H1 (cell line): ENCODE data around the gene CSNK1D. TPM values are rescaled to one million over a fixed set of nuclear protein-coding genes. Genes with fewer than 3 reads are reported as not detected.

Experiments used
- CTCF ChIA-PET: fragments of 300-600 bp; sonication (Branson Sonifier 250); formaldehyde crosslinking; loops from one replicate; lab custom pipeline; 2021; ENCODE audit not compliant: partially characterized antibody; lab: Charles Lee
- POLR2A ChIA-PET: fragments of 300-600 bp; sonication (Branson Sonifier 250); formaldehyde crosslinking; loops from one replicate; lab custom pipeline; 2021; ENCODE audit warnings: inconsistent platforms; ENCODE audit not compliant: partially characterized antibody; lab: Charles Lee
- DNase-seq, 2 experiments: peaks; one replicate each; pipeline versions ENCODE4 v3.0.0 to v3.0.0-alpha.2; 2010 to 2022; ENCODE audit warnings: low spot score in 2 of 2, low read depth in 1 of 2, mixed read lengths in 1 of 2
- FAIRE-seq: peaks from 2 replicates; lab custom pipeline; 2011; peaks lifted over from hg19 to GRCh38; lab: Jason Lieb, UNC
- H2AFZ ChIP-seq: 2 replicates; pipeline ENCODE4 v1.8.1; 2012; ENCODE audit warnings: low read length, inconsistent platforms
- H2AK5ac ChIP-seq: 2 replicates; pipeline ENCODE4 v1.6.1; 2013; ENCODE audit warnings: low read depth, low read length
- H2BK120ac ChIP-seq: replicated peaks from 2 replicates; pipeline ENCODE3; 2013; ENCODE audit warnings: low read depth, low read length, inconsistent platforms
- H2BK12ac ChIP-seq: 2 replicates; pipeline ENCODE4 v1.6.1; 2013; ENCODE audit warnings: low read depth, low read length
- H2BK15ac ChIP-seq: 2 replicates; pipeline ENCODE4 v1.6.1; 2013; ENCODE audit warnings: low read length
- H2BK20ac ChIP-seq: 2 replicates; pipeline ENCODE4 v1.6.1; 2013; ENCODE audit warnings: low read length
- H2BK5ac ChIP-seq: 2 replicates; pipeline ENCODE4 v1.6.1; 2013; ENCODE audit warnings: low read depth, low read length
- H3K14ac ChIP-seq: 2 replicates; pipeline ENCODE4 v1.6.1; 2013; ENCODE audit warnings: inconsistent platforms; ENCODE audit not compliant: insufficient read length
- H3K18ac ChIP-seq: 2 replicates; pipeline ENCODE4 v1.6.1; 2013; ENCODE audit warnings: low read length; ENCODE audit errors: extremely low read depth
- H3K23ac ChIP-seq: 2 replicates; pipeline ENCODE4 v1.6.1; 2013; ENCODE audit warnings: inconsistent platforms; ENCODE audit not compliant: insufficient read length
- H3K23me2 ChIP-seq: 2 replicates; pipeline ENCODE4 v1.6.1; 2013; ENCODE audit warnings: low read depth, low read length
- H3K27ac ChIP-seq: 2 replicates; pipeline ENCODE4 v1.6.1; 2011; ENCODE audit warnings: low read depth, low read length, inconsistent platforms
- H3K27me3 ChIP-seq, 4 experiments: replicated peaks in 1 of 4; 1 replicate in 1 of 4; 2 replicates in 3 of 4; pipeline versions ENCODE4 v1.6.1 to v1.8.1; 2011 to 2013; ENCODE audit warnings: low read length in 3 of 4, mild to moderate bottlenecking in 3 of 4, inconsistent platforms in 2 of 4, mixed read lengths in 2 of 4, moderate library complexity in 1 of 4; ENCODE audit not compliant: control insufficient read depth in 3 of 4, insufficient read depth in 3 of 4; ENCODE audit errors: extremely low read depth in 1 of 4
- H3K36me3 ChIP-seq, 4 experiments: 2 replicates each; pipeline versions ENCODE4 v1.6.1 to v1.8.1; 2011 to 2013; ENCODE audit warnings: mild to moderate bottlenecking in 4 of 4, low read length in 3 of 4, moderate library complexity in 2 of 4, control low read depth in 1 of 4, inconsistent platforms in 1 of 4; ENCODE audit not compliant: insufficient read depth in 4 of 4, control insufficient read depth in 2 of 4
- H3K4ac ChIP-seq: replicated peaks from 2 replicates; pipeline ENCODE3; 2013; ENCODE audit warnings: low read length, low read depth, mixed read lengths, inconsistent platforms; ENCODE audit not compliant: insufficient read length
- H3K4me1 ChIP-seq, 4 experiments: replicated peaks in 1 of 4; 1 replicate in 1 of 4; 2 replicates in 3 of 4; pipeline versions ENCODE4 v1.6.1 to v1.8.1; 2011 to 2013; ENCODE audit warnings: low read length in 3 of 4, inconsistent platforms in 2 of 4, mixed read lengths in 1 of 4; ENCODE audit not compliant: insufficient read depth in 4 of 4, control insufficient read depth in 3 of 4
- H3K4me2 ChIP-seq, 2 experiments: 2 replicates each; pipeline versions ENCODE4 v1.6.1 to v1.8.1; 2011 to 2013; ENCODE audit warnings: low read depth in 2 of 2, low read length in 2 of 2, control low read depth in 1 of 2, inconsistent platforms in 1 of 2, mild to moderate bottlenecking in 1 of 2; ENCODE audit not compliant: insufficient read depth in 1 of 2
- H3K4me3 ChIP-seq, 4 experiments: fragments of 200-600, 300-600 bp in 1 of 4; sonication (generic), shearing (Covaris generic), sonication (Bioruptor Twin) in 1 of 4; 2 replicates each; pipeline versions ENCODE4 v1.5.1 to v1.8.1; 2011 to 2016; ENCODE audit warnings: low read length in 4 of 4, low read depth in 3 of 4, control low read depth in 2 of 4, inconsistent platforms in 2 of 4, mild to moderate bottlenecking in 2 of 4, mixed read lengths in 1 of 4, moderate library complexity in 1 of 4; ENCODE audit not compliant: insufficient read depth in 2 of 4; ENCODE audit errors: extremely low read depth in 1 of 4
- H3K56ac ChIP-seq: replicated peaks from 2 replicates; pipeline ENCODE3; 2013; ENCODE audit warnings: low read depth, mild to moderate bottlenecking, mixed read lengths, low read length, inconsistent platforms; ENCODE audit not compliant: insufficient read length
- H3K79me1 ChIP-seq: 2 replicates; pipeline ENCODE4 v1.6.1; 2013; ENCODE audit warnings: low read depth, low read length, control low read depth
- H3K79me2 ChIP-seq, 2 experiments: 2 replicates each; pipeline versions ENCODE4 v1.6.1 to v1.8.1; 2012 to 2013; ENCODE audit warnings: low read length in 2 of 2, mild to moderate bottlenecking in 2 of 2, inconsistent platforms in 1 of 2; ENCODE audit not compliant: insufficient read depth in 2 of 2, control insufficient read depth in 1 of 2
- H3K9ac ChIP-seq, 4 experiments: replicated peaks in 1 of 4; 1 replicate in 1 of 4; 2 replicates in 3 of 4; pipeline versions ENCODE4 v1.6.1 to v1.8.1; 2011 to 2013; ENCODE audit warnings: low read depth in 3 of 4, low read length in 3 of 4, control low read depth in 2 of 4, mild to moderate bottlenecking in 2 of 4, moderate library complexity in 2 of 4, inconsistent platforms in 1 of 4; ENCODE audit errors: extremely low read depth in 1 of 4
- H3K9me3 ChIP-seq, 2 experiments: 2 replicates each; pipeline versions ENCODE4 v1.6.1 to v1.8.1; 2012 to 2013; ENCODE audit warnings: mild to moderate bottlenecking in 2 of 2, moderate library complexity in 2 of 2, control low read depth in 1 of 2, inconsistent platforms in 1 of 2, low read depth in 1 of 2, low read length in 1 of 2, mixed read lengths in 1 of 2; ENCODE audit not compliant: insufficient read depth in 2 of 2
- H4K20me1 ChIP-seq, 2 experiments: replicated peaks in 1 of 2; 2 replicates each; pipeline versions ENCODE3 to v1.8.1; 2011 to 2013; ENCODE audit warnings: inconsistent platforms in 2 of 2, low read length in 2 of 2, mild to moderate bottlenecking in 1 of 2; ENCODE audit not compliant: insufficient read depth in 2 of 2, control insufficient read depth in 1 of 2
- H4K5ac ChIP-seq: 2 replicates; pipeline ENCODE4 v1.6.1; 2013; ENCODE audit warnings: low read length, low read depth, mixed read lengths, inconsistent platforms; ENCODE audit not compliant: insufficient read length
- H4K8ac ChIP-seq: 2 replicates; pipeline ENCODE4 v1.8.0; 2013; ENCODE audit warnings: mild to moderate bottlenecking, moderate library complexity, low read length, inconsistent platforms; ENCODE audit not compliant: insufficient read depth; ENCODE audit errors: extremely low read depth
- H4K91ac ChIP-seq: replicated peaks from 2 replicates; pipeline ENCODE3; 2013; ENCODE audit warnings: low read length, mixed read lengths, inconsistent platforms; ENCODE audit not compliant: insufficient read length
- whole genome bisulfite sequencing, 2 experiments: shearing (Covaris generic) in 1 of 2; methylation state at CpG; one replicate each; pipeline versions ENCODE4 v1.1.6 to v1.1.7; 2013 to 2015; ENCODE audit warnings: low lambda C conversion rate in 2 of 2, mixed read lengths in 2 of 2, inconsistent platforms in 1 of 2, low coverage in 1 of 2, missing lambda C conversion rate in 1 of 2; ENCODE audit not compliant: insufficient replicate concordance in 2 of 2, insufficient coverage in 1 of 2, insufficient read length in 1 of 2; ENCODE audit errors: extremely low coverage in 1 of 2, missing lambda C conversion rate in 1 of 2; 5-methylcytosine and 5-hydroxymethylcytosine counted together
- polyA plus RNA-seq, 7 experiments: library from polyadenylated mRNA; depleted of rRNA in 3 of 7; stranded (reverse) in 5 of 7; unstranded in 2 of 7; fragments of >200 nt in 5 of 7; fragments of 200-250 nt in 2 of 7; gene quantifications; 1 replicate in 5 of 7; 2 replicates in 1 of 7; 4 replicates in 1 of 7; pipeline versions ENCODE4 v1.2.1 to v1.2.3, GENCODE V29; 2011 to 2013; ENCODE audit warnings: missing spikeins in 2 of 7, mixed read lengths in 2 of 7
- total RNA-seq: library from RNA; stranded (reverse); fragmentation: NEBNext Ultra II Directional; extraction: Animal tissue kit (Norgen Biotek cat#: 25700); gene quantifications from 2 replicates; pipeline ENCODE4 v1.2.1, GENCODE V29; 2021

CSNK1D gene
- total and polyA plus RNA-seq, 2 of the 8 experiments (the other 6 are each of a cell fraction or from before 2014, with no cell fraction given) = 73.5 to 103 TPM

DNA sequence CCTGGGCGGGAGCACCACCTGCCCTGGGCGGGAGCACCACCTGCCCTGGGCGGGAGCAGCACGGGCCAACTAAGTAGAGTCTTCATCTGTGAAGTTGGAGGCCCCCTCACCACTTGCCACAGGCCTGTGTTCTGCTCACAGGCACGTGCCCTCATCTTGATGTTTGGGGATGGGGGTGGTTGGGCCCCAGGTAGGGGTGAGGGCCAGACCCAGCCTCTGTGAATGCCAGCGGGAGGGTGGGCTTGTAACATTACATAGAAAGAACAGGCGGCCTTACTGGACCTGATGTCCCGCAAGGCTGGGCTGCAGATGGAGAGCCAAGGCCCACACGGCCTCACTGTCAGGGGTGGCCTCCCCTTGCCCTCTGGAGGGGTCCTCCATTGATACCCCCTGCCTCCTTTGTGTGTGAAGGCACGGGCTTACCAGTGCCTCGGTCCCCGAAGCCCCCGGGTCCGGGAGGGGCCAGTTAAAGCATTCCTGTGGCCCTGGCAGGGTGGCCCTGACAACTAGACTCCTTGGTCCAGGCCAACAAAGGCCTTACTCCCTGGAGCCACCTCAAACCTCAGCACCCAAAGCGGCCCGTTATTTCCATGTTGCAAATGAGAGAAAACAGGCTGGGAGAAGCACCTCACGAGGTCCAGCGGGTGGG lies 45.7 kb downstream of the CSNK1D start:
- Histone ChIP-seq H2BK15ac (no peak overlapping the region), H2BK12ac (no peak overlapping the region), H3K79me1 (no peaks in the 10 kb centered on the region; the same call in 1 of the 2 replicates), H3K4me2 (peak overlapping the region; percentile 65 to 67), H2AFZ (no peak overlapping the region), H4K8ac (peak overlapping the region; percentile 71), H3K36me3 (no peaks in the 10 kb centered on the region; a peak in 1 of 8 replicates), H4K91ac (no peak overlapping the region), H3K56ac (no peak overlapping the region), H3K4me3 (peak overlapping the region in 2 of 4 experiments; percentile 40 to 62; a peak in 3 of 8 replicates), H3K4me1 (peaks cover 0 to 16% (median 4%) of the 10 kb centered on the region in 4 experiments; a peak in 5 of 7 replicates), H3K23me2 (peaks cover 11% of the 10 kb centered on the region; the same call in 1 of the 2 replicates), H4K20me1 (peaks cover 5 to 14% of the 10 kb centered on the region in 2 experiments), H3K9ac (no peak overlapping the region), H3K27ac (no peak overlapping the region), H2BK5ac (no peak overlapping the region), H3K9me3 (no peaks in the 10 kb centered on the region; a peak in 1 of 4 replicates), H3K27me3 (peaks cover 28 to 63% (median 56%) of the 10 kb centered on the region in 4 experiments), H3K14ac (no peak overlapping the region), H2BK120ac (no peak overlapping the region), H4K5ac (no peak overlapping the region), H2BK20ac (no peak overlapping the region), H3K18ac (no peak overlapping the region), H3K23ac (no peak overlapping the region), H2AK5ac (no peak overlapping the region), H3K79me2 (no peaks in the 10 kb centered on the region), H3K4ac (no peak overlapping the region)
- ChIA-PET CTCF (no interaction called here), POLR2A (interaction anchor here (2.2 kb wide), 1 partner anchor 13 kb away, joined by 11 read pairs; no protein-coding TSS in a partner anchor)
- no peak for FAIRE-seq
- WGBS, 2 experiments = 73% methylated on average over 13 of the region's 18 CpGs; no CpG with 5 or more reads in 1 of the 2 experiments
- no peak for DNase-seq
